Islet precursor cell (in vitro differentiated cells): Measurements from ENCODE around the gene ZNF429.
"Not testable (repeated sequence)": the region's sequence is repeated elsewhere in the genome, so short reads cannot be mapped to it uniquely, and the experiment has no call there.

Source experiments
- DNase-seq: peaks from one replicate; pipeline ENCODE4 v3.0.0-alpha.2; 2018

Gene ZNF429

GRCh38 chr19:21519488-21519887 is 14.1 kb downstream of the ZNF429 start:
- DNase-seq, result no peak

- DNase-seq, result no peak
These were observed 27.5 kb downstream of the ZNF429 start for GRCh38 chr19:21532904-21533303.

DNA sequence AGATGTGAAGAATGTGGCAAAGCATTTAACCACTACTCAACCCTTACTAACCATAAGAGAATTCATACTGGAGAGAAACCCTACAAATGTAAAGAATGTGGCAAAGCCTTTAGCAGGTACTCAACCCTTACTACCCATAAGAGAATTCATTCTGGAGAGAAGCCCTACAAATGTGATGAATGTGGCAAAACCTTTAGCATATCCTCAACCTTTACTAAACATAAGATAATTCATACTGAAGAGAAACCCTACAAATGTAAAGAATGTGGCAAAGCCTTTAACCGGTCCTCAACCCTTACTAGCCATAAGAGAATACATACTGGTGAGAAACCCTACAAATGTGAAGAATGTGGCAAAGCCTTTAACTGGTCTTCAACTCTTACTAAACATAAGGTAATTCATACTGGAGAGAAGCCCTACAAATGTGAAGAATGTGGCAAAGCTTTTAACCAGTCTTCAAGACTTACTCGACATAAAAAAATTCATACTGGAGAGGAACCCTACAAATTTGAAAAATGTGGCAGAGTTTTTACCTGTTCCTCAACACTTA is 31.4 kb downstream of the ZNF429 start:
- not testable (repeated sequence) for DNase-seq

- DNase-seq, result no peak
These were observed 54.0 kb downstream of the ZNF429 start for GRCh38 chr19:21559444-21559843.

GRCh38 chr19:21564406-21564805 is 59.0 kb downstream of the ZNF429 start:
- DNase-seq, result no peak

DNA sequence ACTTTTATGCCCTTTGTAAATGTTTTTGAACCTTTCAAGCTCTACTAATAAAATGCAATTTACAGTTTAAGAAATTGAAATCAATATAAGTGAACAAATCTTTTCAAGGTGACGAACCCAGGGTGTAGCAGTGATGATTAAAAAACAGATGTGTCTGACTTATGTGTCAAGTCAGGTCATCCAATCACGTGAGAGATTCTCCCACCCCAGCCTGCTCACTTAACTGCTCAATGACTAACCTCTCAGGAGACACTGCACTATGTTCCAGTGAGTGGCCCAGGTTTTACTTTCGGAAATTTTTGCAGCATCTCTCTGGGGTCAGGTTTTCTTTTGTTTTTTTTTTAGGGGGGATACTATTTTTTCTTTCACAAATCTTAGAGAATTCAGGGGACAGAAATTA is 60.7 kb downstream of the ZNF429 start:
- DNase-seq, result no peak

- not testable (repeated sequence) for DNase-seq
These were observed 62.4 kb downstream of the ZNF429 start for GRCh38 chr19:21567806-21568205.

DNA sequence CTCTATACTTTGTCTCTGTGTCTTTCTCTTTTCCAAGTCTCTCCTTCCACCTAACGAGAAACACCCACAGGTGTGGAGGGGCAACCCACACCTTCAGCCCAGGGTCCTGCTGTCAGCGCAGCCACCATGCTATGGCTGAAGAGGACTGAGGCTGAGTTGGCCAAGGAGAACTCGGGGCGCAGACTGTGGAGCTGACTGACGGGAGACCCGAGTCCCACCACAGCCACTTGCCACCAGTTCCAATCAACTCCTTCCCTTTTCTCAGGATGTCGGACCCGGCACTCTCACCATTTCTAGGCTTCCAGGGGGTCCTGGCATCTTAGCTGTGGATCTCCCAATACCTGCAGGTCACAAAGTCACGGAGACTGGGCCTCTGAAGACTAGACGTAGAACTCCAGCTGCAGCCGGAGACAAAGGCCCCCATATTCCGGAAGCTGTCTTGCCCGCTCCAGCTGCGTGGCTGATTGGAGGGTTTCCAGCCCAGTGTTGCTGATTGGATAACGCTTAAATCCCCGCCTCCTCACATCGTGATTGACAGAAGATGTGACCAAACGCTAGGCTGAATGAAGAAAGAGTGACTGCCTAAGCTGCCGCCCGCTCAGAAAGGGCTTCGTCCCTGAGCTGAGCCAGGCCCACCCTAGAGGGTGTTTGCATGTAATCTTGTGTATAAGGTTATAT is 63.6 kb downstream of the ZNF429 start:
- no peak for DNase-seq

- DNase-seq, result no peak
These were observed 64.1 kb downstream of the ZNF429 start for GRCh38 chr19:21569494-21569865.

DNA sequence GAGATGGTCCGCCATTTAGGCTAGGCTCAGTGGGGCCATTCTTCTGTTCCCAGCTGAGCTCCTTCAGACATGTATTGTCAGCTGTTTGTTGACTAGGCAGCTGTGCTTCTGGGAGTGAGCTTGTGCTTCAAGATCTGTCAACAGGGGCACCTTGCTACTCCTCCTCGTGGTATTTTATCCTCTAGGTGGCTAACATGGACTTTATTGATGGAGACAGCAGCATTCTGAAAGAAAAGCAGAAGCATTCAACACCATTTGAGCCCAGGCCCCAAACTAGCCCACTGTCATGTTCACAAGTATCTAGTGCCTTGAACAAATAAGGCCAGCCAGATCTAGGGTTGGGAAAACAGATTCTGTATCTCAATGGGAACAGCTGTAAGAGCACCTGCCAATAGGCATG is 65.9 kb downstream of the ZNF429 start:
- no peak for DNase-seq

GRCh38 chr19:21574607-21575006 is 69.2 kb downstream of the ZNF429 start:
- DNase-seq, result no peak

DNA sequence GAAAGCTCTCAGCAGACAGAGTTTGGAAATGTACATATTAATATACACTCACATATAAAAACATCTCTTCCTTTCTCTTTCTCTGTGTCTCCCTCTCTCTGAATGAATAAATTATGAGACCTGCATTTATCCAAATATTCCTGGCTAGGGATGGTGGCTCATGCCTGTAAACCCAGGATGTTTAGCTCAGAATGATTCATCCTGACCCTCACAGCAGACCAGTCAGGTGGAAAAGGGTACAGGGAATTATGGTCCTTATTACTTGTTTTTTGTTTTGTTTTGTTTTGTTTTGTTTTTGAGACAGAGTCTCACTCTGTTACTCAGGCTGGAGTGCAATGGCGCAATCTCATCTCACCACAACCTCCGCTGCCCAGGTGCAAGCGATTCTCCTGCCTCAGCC is 71.1 kb downstream of the ZNF429 start:
- no peak for DNase-seq

DNA sequence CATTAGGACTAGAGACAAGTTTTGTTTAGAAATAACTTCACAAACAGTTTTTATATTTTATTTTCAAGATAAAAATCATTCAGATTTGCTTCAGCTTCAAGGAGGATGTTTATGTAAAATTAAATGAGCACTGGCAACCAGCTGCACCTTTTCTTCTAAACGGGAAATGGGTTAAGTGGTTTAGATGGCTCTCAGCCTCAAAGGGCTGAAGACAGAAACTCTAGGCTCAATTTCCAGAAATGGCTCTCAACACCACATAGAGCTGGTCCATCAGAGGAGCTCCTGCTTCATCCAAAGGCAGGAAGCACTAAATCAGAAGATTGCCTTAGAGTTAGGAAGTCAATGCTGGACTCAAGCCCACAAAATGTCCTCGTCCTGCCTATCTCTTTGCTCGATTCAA is 74.7 kb downstream of the ZNF429 start:
- DNase-seq, result no peak

DNA sequence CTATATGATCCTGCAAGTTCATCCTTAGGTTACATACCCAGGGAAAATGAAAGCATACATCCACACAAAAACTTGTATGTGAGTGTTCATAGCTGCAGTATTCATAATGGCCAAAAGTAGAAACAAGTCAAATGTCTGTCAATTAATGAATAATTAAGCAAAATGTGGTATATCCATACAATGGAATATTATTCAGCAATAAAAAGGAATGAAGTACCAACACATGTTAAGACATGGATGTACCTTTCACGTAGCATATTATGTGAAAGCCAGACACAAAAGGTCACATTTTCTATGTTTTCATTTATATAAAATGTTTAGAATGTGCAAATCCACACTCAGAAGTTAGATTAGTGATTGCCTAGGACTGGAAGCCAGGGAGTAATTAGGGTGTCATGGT is 75.4 kb downstream of the ZNF429 start:
- no peak for DNase-seq

- no peak for DNase-seq
These were observed 76.3 kb downstream of the ZNF429 start for GRCh38 chr19:21581646-21582240.

- DNase-seq, result no peak
These were observed 79.1 kb downstream of the ZNF429 start for GRCh38 chr19:21584537-21584936.

- DNase-seq, result no peak
These were observed 80.0 kb downstream of the ZNF429 start for GRCh38 chr19:21585281-21585890.

GRCh38 chr19:21586311-21587116 is 81.1 kb downstream of the ZNF429 start:
- DNase-seq, result no peak

- DNase-seq, result no peak
These were observed 81.7 kb downstream of the ZNF429 start for GRCh38 chr19:21587117-21587461.

DNA sequence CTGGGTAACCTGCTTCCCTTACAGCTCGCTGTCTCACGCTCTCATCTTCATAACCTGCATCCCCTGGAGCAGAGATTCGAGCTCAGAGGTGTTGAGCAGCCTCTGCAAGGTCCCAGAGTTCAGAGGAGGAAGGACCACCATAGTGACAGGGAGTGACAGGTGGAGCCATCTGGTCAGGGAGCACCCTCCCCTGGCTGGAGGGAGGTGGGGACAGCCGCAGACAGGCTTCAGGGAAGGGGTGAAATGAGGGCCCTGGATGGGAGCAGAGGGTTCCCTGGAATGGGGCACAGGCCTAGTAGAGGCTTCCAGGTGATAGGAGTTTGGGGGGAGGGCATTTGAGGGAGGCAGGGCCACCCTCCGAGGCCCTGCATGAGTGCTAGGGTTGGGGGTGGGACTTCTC is 82.1 kb downstream of the ZNF429 start:
- DNase-seq, result no peak

- no peak for DNase-seq
These were observed 82.7 kb downstream of the ZNF429 start for GRCh38 chr19:21588065-21588601.

- DNase-seq, result peak; percentile 59
These were observed 85.5 kb downstream of the ZNF429 start for GRCh38 chr19:21590867-21591266.

GRCh38 chr19:21593008-21593481 is 87.6 kb downstream of the ZNF429 start:
- no peak for DNase-seq
